ENCODE measurements around the gene FASTK.
"Not testable (repeated sequence)": the region's sequence is repeated elsewhere in the genome, so short reads cannot be mapped to it uniquely, and the experiment has no call there.

DNA sequence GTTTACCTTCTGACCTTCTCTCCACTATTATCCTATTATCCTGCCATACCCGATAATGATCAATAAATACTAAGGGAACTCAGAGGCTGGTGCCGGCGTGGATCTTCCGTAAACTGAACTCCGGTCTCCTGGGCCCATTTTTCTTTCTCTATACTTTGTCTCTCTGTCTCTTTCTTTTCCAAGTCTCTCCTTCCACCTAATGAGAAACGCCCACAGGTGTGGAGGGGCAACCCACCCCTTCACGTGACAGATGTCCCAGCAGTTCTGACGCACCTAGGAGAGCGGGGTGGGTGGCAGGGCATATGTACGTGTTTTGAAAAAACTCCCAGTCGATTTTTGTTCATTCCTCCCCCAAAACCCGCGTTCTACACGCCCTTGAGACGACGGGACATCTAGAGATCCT lies 52.9 kb downstream of the FASTK start:
- not testable (repeated sequence) for TF ChIP-seq CTCF (conservative IDR thresholded peaks at IDR 0.05; ENCODE audit: low read depth, low read length); RCOR1 (IDR thresholded peaks at IDR 0.05; ENCODE audit: insufficient replicate concordance, low read length); POLR2A (IDR thresholded peaks at IDR 0.05; ENCODE audit: low read depth, low read length); RAD21 (IDR thresholded peaks at IDR 0.05; ENCODE audit: low read length); MAZ (IDR thresholded peaks at IDR 0.05; ENCODE audit: borderline replicate concordance, low read depth, low read length)
- TF ChIP-seq, protein P1, sequence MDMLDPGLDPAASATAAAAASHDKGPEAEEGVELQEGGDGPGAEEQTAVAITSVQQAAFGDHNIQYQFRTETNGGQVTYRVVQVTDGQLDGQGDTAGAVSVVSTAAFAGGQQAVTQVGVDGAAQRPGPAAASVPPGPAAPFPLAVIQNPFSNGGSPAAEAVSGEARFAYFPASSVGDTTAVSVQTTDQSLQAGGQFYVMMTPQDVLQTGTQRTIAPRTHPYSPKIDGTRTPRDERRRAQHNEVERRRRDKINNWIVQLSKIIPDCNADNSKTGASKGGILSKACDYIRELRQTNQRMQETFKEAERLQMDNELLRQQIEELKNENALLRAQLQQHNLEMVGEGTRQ (IDR thresholded peaks at IDR 0.05; ENCODE audit: low read depth, low read length) = not testable (repeated sequence)
- TF ChIP-seq, protein P2, sequence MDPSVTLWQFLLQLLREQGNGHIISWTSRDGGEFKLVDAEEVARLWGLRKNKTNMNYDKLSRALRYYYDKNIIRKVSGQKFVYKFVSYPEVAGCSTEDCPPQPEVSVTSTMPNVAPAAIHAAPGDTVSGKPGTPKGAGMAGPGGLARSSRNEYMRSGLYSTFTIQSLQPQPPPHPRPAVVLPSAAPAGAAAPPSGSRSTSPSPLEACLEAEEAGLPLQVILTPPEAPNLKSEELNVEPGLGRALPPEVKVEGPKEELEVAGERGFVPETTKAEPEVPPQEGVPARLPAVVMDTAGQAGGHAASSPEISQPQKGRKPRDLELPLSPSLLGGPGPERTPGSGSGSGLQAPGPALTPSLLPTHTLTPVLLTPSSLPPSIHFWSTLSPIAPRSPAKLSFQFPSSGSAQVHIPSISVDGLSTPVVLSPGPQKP (IDR thresholded peaks at IDR 0.05; ENCODE audit: borderline replicate concordance, low read depth, low read length) = not testable (repeated sequence)
